Sigmoid colon (tissue), 4 donors: ENCODE measurements around the gene XRRA1.

Source experiments
- EP300 ChIP-seq, 4 donors: sonication (generic); formaldehyde crosslinking; IDR thresholded peaks; one replicate each; pipeline ENCODE4 v1.6.1; 2017; ENCODE audit warnings: antibody characterized with exemption in 4 of 4
- POLR2A ChIP-seq, 2 donors: fragments of 450-650 bp; IDR thresholded peaks; one replicate each; pipeline ENCODE4 v1.6.1; 2016; ENCODE audit warnings: antibody characterized with exemption in 2 of 2, mild to moderate bottlenecking in 2 of 2, moderate library complexity in 2 of 2
- POLR2AphosphoS5 ChIP-seq, 4 donors: sonication (generic); formaldehyde crosslinking; IDR thresholded peaks; one replicate each; pipeline ENCODE4 v1.6.1; 2017; ENCODE audit warnings: antibody characterized with exemption in 4 of 4
- TF ChIP-seq, protein P1 (sequence below), 4 experiments: fragments of 450-650 bp in 3 of 4; fragments of 200-600 bp in 1 of 4; IDR thresholded peaks; one replicate each; pipeline ENCODE4 v1.5.1; 2016 to 2019; ENCODE audit warnings: antibody characterized with exemption in 4 of 4, mild to moderate bottlenecking in 3 of 4, moderate library complexity in 2 of 4

DNA sequence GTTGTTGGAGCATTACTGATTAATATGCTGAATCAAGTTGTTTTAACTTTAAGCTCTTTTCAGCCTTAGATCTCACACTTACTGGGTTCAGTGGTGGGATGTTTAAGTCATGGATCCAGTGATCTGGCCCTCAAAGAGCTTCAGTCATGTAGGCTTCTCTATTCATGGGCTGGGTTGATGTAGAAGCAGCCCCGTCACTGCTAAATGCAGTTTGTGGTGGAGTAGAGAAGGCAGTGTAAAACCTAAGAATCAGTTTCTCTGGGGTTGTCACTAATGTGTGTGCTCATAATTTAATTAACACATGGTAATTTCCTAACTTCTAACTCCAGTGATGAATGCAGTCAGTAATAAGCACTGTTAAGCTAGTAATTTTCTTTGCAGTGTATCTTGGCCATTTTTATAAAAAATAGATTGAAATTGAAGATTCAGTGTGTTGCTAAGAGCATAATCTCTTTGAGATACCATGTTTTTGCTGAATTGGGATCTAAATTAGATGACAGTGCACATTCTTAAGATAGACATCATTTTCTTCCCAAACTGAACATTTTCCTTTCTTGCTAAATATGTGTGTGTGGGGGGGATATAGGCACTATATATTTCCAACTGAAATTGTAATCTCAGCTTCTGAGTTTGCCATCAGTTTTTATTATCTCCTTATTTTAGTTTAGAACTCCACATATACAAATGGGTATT lies 9.2 kb upstream of the XRRA1 start:
- TF ChIP-seq, protein P1, sequence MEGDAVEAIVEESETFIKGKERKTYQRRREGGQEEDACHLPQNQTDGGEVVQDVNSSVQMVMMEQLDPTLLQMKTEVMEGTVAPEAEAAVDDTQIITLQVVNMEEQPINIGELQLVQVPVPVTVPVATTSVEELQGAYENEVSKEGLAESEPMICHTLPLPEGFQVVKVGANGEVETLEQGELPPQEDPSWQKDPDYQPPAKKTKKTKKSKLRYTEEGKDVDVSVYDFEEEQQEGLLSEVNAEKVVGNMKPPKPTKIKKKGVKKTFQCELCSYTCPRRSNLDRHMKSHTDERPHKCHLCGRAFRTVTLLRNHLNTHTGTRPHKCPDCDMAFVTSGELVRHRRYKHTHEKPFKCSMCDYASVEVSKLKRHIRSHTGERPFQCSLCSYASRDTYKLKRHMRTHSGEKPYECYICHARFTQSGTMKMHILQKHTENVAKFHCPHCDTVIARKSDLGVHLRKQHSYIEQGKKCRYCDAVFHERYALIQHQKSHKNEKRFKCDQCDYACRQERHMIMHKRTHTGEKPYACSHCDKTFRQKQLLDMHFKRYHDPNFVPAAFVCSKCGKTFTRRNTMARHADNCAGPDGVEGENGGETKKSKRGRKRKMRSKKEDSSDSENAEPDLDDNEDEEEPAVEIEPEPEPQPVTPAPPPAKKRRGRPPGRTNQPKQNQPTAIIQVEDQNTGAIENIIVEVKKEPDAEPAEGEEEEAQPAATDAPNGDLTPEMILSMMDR (IDR thresholded peaks at IDR 0.05) = no peak
- TF ChIP-seq POLR2AphosphoS5 (IDR thresholded peaks at IDR 0.05) = no peak
- no peak for TF ChIP-seq EP300 (IDR thresholded peaks at IDR 0.05)
- TF ChIP-seq POLR2A (IDR thresholded peaks at IDR 0.05) = no peak
